NCI-H1930 (cell line): ENCODE data around the gene ADD3.

Experiments used
- DNase-seq, 2 experiments: peaks; one replicate each; lab custom pipeline; 2025; lab: John Stamatoyannopoulos, UW

Gene ADD3

GRCh38 chr10:110007701-110008517 lies at the start of gene ADD3:
Gene ADD3, plus strand, starts transcription at chr10:110007984. Its CDS starts 92,670 bp downstream, at chr10:110100654.
- DNase-seq: peak; percentile 75 to 87

- DNase-seq: no peak
These were observed 49.7 kb upstream of the ADD3 start for GRCh38 chr10:109958059-109958458.

- no peak for DNase-seq
These were observed 48.3 kb upstream of the ADD3 start for GRCh38 chr10:109959259-109960145.

GRCh38 chr10:109960682-109961081 lies 47.1 kb upstream of the ADD3 start:
- DNase-seq: no peak

- no peak for DNase-seq
These were observed 46.4 kb upstream of the ADD3 start for GRCh38 chr10:109961174-109962001.

GRCh38 chr10:109962247-109962646 lies 45.5 kb upstream of the ADD3 start:
- no peak for DNase-seq

GRCh38 chr10:109963439-109963838 lies 44.3 kb upstream of the ADD3 start:
- DNase-seq: no peak

GRCh38 chr10:109964318-109964717 lies 43.5 kb upstream of the ADD3 start:
- no peak for DNase-seq

- no peak for DNase-seq
These were observed 40.6 kb upstream of the ADD3 start for GRCh38 chr10:109966961-109967738.

- DNase-seq: no peak
These were observed 40.1 kb upstream of the ADD3 start for GRCh38 chr10:109967739-109968088.

GRCh38 chr10:109968953-109969759 lies 38.6 kb upstream of the ADD3 start:
- DNase-seq: no peak

- no peak for DNase-seq
These were observed 37.9 kb upstream of the ADD3 start for GRCh38 chr10:109969760-109970346.

- DNase-seq: no peak
These were observed 36.1 kb upstream of the ADD3 start for GRCh38 chr10:109971634-109972033.

GRCh38 chr10:109972372-109973001 lies 35.3 kb upstream of the ADD3 start:
- no peak for DNase-seq

- DNase-seq: no peak
These were observed 34.4 kb upstream of the ADD3 start for GRCh38 chr10:109973326-109973829.

- no peak for DNase-seq
These were observed 33.1 kb upstream of the ADD3 start for GRCh38 chr10:109974504-109975191.

- DNase-seq: no peak
These were observed 32.3 kb upstream of the ADD3 start for GRCh38 chr10:109975244-109976190.

GRCh38 chr10:109976681-109977080 lies 31.1 kb upstream of the ADD3 start:
- no peak for DNase-seq
